K562 (cell line): Measurements from ENCODE around the gene H3-3A. TPM values are rescaled to one million over a fixed set of nuclear protein-coding genes. Genes with fewer than 3 reads are reported as not detected.
A peak's percentile ranks its signal among the peaks of the same experiment; 100 is the strongest.

Source experiments
- ASH1L ChIP-seq: fragments of 450-650 bp; IDR thresholded peaks from 2 replicates; pipeline ENCODE4 v1.6.1; 2018; ENCODE audit warnings: borderline replicate concordance, mild to moderate bottlenecking, low read depth; ENCODE audit not compliant: partially characterized antibody
- IFI16 ChIP-seq: fragments of 250-450 bp; sonication (Bioruptor Pico); IDR thresholded peaks from 2 replicates; pipeline ENCODE4 v2.1.2; 2022; ENCODE audit warnings: mild to moderate bottlenecking, inconsistent platforms
- MYNN ChIP-seq, 2 experiments: sonication (generic); formaldehyde crosslinking in 1 of 2; IDR thresholded peaks; 2 replicates each; pipeline versions ENCODE4 v1.5.0 to v1.6.1; 2016 to 2020; ENCODE audit warnings: antibody characterized with exemption in 1 of 2, missing genetic modification reagents in 1 of 2
- NFE2 ChIP-seq: IDR thresholded peaks from 2 replicates; pipeline ENCODE4 v1.6.1; 2014; ENCODE audit warnings: antibody characterized with exemption, low read depth
- POLR3A ChIP-seq: IDR thresholded peaks from 2 replicates; pipeline ENCODE4 v1.6.1; 2011; ENCODE audit warnings: borderline replicate concordance, mild to moderate bottlenecking, moderate library complexity; ENCODE audit not compliant: insufficient read length, insufficient read depth; ENCODE audit errors: extremely low read depth
- RNF2 ChIP-seq: sonication (generic); IDR thresholded peaks from 2 replicates; pipeline ENCODE4 v1.6.1; 2016
- RUNX1 ChIP-seq: sonication (generic); IDR thresholded peaks from 2 replicates; pipeline ENCODE4 v1.6.1; 2016; ENCODE audit warnings: antibody characterized with exemption, low read depth
- SREBF2 ChIP-seq: sonication (generic); formaldehyde crosslinking; IDR thresholded peaks from 2 replicates; pipeline ENCODE4 v1.4.0; 2020; ENCODE audit warnings: mild to moderate bottlenecking, missing genetic modification reagents
- ZBTB8A ChIP-seq: fragments of 450-650 bp; IDR thresholded peaks from 2 replicates; pipeline ENCODE4 v1.6.1; 2018; ENCODE audit warnings: mild to moderate bottlenecking, moderate library complexity; ENCODE audit not compliant: partially characterized antibody
- ZNF133 ChIP-seq: fragments of 250-450 bp; sonication (Bioruptor Pico); IDR thresholded peaks from 2 replicates; pipeline ENCODE4 v1.4.0; 2020; ENCODE audit warnings: mild to moderate bottlenecking
- ZNF140 ChIP-seq: fragments of 250-450 bp; sonication (Bioruptor Pico); IDR thresholded peaks from 2 replicates; pipeline ENCODE4 v1.8.0; 2021; ENCODE audit warnings: moderate library complexity, mild to moderate bottlenecking, inconsistent platforms
- ZNF311 ChIP-seq: fragments of 250-450 bp; sonication (Bioruptor Pico); IDR thresholded peaks from 2 replicates; pipeline ENCODE4 v1.4.0; 2020; ENCODE audit warnings: mild to moderate bottlenecking, moderate library complexity
- ZSCAN29 ChIP-seq: fragments of 450-650 bp; IDR thresholded peaks from 2 replicates; pipeline ENCODE4 v1.6.1; 2017
- polyA plus RNA-seq, 8 experiments: library from polyadenylated mRNA; depleted of rRNA in 4 of 8; stranded (reverse) in 5 of 8; unstranded in 3 of 8; fragments of >200 nt; fragmentation: Nextera tagmentation in 2 of 8; fragmentation: Illumina TruSeq in 1 of 8; extraction: Ambion mirVana in 2 of 8; extraction: Trizol in 1 of 8; gene quantifications; 2 replicates each; pipeline versions ENCODE4 v1.2.1 to v1.2.3, GENCODE V29; 2011 to 2014; ENCODE audit warnings: inconsistent platforms in 1 of 8, missing spikeins in 1 of 8
- total RNA-seq, 7 experiments: library from RNA; depleted of rRNA in 6 of 7; stranded (reverse); fragments of >200 nt in 6 of 7; fragmentation: Illumina TruSeq in 2 of 7; extraction: Trizol in 2 of 7; gene quantifications; 2 replicates each; pipeline versions ENCODE4 v1.2.1 to v1.2.3, GENCODE V29; 2011 to 2021; ENCODE audit warnings: low replicate concordance in 1 of 7
- TF ChIP-seq, protein P1 (sequence below): sonication (generic); formaldehyde crosslinking; IDR thresholded peaks from 2 replicates; pipeline ENCODE4 v1.8.1; 2023; ENCODE audit warnings: mild to moderate bottlenecking, missing genetic modification reagents
- TF ChIP-seq, protein P2 (sequence below): sonication (generic); formaldehyde crosslinking; IDR thresholded peaks from 2 replicates; pipeline ENCODE4 v1.8.0; 2022; ENCODE audit warnings: mild to moderate bottlenecking, missing genetic modification reagents
- TF ChIP-seq, protein P3 (sequence below): fragments of 250-450 bp; sonication (Bioruptor Pico); IDR thresholded peaks from 2 replicates; pipeline ENCODE4 v1.8.0; 2022; ENCODE audit warnings: inconsistent platforms, mild to moderate bottlenecking, moderate library complexity, borderline replicate concordance
- TF ChIP-seq, protein P4 (sequence below): fragments of 200-800 bp; sonication (Bioruptor generic); IDR thresholded peaks from 2 replicates; pipeline ENCODE4 v1.6.1; 2016; ENCODE audit warnings: missing genetic modification characterization, missing compliant biosample characterization
- TF ChIP-seq, protein P5 (sequence below): sonication (generic); formaldehyde crosslinking; IDR thresholded peaks from 2 replicates; pipeline ENCODE4 v1.8.1; 2022; ENCODE audit warnings: missing genetic modification reagents

The H3-3A gene
- total and polyA plus RNA-seq, 9 of the 15 experiments (the other 6 are each of a cell fraction or from before 2014, with no cell fraction given) = 426 to 1,083 (median 591) TPM

DNA sequence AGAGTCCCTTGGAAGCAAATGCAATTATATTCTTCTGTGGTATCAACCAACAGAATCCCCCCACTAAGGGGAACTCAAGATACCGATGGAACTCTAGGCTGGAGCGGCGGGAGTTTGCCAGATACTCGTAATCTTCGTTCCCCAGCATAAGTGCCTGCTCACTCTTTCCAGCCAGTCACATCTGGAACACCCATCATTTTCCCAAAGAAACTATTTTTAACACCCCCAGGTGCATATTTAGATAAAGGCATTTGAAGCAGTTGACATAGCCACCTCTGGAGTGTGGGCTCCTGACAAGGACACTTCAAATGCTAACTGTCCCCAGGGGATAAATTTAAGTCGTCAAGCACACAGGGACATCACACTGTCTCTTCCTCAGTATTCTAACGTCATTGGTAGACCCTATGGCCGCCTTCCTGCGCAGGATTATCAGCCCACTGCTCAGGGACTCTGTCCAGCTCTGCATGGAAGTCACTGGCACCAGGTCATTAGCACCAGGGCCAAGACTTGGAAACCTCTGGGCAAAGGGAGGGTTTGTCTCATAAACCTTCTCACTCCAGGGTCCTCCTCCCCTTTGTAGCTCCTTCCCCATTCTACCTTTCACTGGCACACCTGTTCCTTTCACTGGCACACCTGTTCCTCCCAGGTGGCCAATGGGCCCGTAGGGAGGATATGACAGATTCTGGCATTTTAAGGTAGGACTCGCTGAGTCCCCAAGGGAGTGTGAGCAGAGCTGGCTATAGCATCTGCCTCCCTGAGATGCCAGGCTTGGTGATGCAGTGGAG is 48.8 kb downstream of the H3-3A start (continued):
- TF ChIP-seq ZNF311 (CRISPR knock-in tag) (peak; percentile 84), ZSCAN29 (no peak), SREBF2 (CRISPR knock-in tag) (no peak), ZNF133 (CRISPR knock-in tag) (no peak), POLR3A (no peak), MYNN (IDR thresholded peaks at IDR 0.05) (peak; percentile 61), MYNN (CRISPR knock-in tag; IDR thresholded peaks at IDR 0.05) (no peak), ZBTB8A (no peak), IFI16 (CRISPR knock-in tag) (no peak), RUNX1 (peak; percentile 72; the same call in 1 of the 2 replicates), ASH1L (no peak), NFE2 (peak; percentile 80), RNF2 (no peak), ZNF140 (no peak)
- TF ChIP-seq, protein P1, sequence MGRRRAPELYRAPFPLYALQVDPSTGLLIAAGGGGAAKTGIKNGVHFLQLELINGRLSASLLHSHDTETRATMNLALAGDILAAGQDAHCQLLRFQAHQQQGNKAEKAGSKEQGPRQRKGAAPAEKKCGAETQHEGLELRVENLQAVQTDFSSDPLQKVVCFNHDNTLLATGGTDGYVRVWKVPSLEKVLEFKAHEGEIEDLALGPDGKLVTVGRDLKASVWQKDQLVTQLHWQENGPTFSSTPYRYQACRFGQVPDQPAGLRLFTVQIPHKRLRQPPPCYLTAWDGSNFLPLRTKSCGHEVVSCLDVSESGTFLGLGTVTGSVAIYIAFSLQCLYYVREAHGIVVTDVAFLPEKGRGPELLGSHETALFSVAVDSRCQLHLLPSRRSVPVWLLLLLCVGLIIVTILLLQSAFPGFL (CRISPR knock-in tag) = no peak
- TF ChIP-seq, protein P2, sequence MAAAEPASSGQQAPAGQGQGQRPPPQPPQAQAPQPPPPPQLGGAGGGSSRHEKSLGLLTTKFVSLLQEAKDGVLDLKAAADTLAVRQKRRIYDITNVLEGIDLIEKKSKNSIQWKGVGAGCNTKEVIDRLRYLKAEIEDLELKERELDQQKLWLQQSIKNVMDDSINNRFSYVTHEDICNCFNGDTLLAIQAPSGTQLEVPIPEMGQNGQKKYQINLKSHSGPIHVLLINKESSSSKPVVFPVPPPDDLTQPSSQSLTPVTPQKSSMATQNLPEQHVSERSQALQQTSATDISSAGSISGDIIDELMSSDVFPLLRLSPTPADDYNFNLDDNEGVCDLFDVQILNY (CRISPR knock-in tag) = no peak
- TF ChIP-seq, protein P3, sequence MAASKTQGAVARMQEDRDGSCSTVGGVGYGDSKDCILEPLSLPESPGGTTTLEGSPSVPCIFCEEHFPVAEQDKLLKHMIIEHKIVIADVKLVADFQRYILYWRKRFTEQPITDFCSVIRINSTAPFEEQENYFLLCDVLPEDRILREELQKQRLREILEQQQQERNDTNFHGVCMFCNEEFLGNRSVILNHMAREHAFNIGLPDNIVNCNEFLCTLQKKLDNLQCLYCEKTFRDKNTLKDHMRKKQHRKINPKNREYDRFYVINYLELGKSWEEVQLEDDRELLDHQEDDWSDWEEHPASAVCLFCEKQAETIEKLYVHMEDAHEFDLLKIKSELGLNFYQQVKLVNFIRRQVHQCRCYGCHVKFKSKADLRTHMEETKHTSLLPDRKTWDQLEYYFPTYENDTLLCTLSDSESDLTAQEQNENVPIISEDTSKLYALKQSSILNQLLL (CRISPR knock-in tag) = no peak
- TF ChIP-seq, protein P4, sequence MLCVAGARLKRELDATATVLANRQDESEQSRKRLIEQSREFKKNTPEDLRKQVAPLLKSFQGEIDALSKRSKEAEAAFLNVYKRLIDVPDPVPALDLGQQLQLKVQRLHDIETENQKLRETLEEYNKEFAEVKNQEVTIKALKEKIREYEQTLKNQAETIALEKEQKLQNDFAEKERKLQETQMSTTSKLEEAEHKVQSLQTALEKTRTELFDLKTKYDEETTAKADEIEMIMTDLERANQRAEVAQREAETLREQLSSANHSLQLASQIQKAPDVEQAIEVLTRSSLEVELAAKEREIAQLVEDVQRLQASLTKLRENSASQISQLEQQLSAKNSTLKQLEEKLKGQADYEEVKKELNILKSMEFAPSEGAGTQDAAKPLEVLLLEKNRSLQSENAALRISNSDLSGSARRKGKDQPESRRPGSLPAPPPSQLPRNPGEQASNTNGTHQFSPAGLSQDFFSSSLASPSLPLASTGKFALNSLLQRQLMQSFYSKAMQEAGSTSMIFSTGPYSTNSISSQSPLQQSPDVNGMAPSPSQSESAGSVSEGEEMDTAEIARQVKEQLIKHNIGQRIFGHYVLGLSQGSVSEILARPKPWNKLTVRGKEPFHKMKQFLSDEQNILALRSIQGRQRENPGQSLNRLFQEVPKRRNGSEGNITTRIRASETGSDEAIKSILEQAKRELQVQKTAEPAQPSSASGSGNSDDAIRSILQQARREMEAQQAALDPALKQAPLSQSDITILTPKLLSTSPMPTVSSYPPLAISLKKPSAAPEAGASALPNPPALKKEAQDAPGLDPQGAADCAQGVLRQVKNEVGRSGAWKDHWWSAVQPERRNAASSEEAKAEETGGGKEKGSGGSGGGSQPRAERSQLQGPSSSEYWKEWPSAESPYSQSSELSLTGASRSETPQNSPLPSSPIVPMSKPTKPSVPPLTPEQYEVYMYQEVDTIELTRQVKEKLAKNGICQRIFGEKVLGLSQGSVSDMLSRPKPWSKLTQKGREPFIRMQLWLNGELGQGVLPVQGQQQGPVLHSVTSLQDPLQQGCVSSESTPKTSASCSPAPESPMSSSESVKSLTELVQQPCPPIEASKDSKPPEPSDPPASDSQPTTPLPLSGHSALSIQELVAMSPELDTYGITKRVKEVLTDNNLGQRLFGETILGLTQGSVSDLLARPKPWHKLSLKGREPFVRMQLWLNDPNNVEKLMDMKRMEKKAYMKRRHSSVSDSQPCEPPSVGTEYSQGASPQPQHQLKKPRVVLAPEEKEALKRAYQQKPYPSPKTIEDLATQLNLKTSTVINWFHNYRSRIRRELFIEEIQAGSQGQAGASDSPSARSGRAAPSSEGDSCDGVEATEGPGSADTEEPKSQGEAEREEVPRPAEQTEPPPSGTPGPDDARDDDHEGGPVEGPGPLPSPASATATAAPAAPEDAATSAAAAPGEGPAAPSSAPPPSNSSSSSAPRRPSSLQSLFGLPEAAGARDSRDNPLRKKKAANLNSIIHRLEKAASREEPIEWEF (CRISPR knock-in tag) = peak; percentile 70; the same call in 1 of the 2 replicates
- TF ChIP-seq, protein P5, sequence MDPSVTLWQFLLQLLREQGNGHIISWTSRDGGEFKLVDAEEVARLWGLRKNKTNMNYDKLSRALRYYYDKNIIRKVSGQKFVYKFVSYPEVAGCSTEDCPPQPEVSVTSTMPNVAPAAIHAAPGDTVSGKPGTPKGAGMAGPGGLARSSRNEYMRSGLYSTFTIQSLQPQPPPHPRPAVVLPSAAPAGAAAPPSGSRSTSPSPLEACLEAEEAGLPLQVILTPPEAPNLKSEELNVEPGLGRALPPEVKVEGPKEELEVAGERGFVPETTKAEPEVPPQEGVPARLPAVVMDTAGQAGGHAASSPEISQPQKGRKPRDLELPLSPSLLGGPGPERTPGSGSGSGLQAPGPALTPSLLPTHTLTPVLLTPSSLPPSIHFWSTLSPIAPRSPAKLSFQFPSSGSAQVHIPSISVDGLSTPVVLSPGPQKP (CRISPR knock-in tag) = no peak
